Left lung (tissue), 10 donors: ENCODE measurements around the gene MCC. TPM values are rescaled to one million over a fixed set of nuclear protein-coding genes. Genes with fewer than 3 reads are reported as not detected.
A peak's percentile ranks its signal among the peaks of the same experiment; 100 is the strongest.

ENCODE experiments used
- ATAC-seq: fragments of 200-7000 bp; cut with Tn5 transposase; one replicate; pipeline ENCODE4 v1.9.1; 2020; ENCODE audit warnings: moderate library complexity
- DNase-seq, 4 donors: peaks; one replicate each; pipeline ENCODE4 v3.0.0-alpha.2; 2013 to 2020
- H3K27ac ChIP-seq, 2 donors: fragments of 200-600 bp; sonication (generic) in 1 of 2; one replicate each; pipeline versions ENCODE4 v1.5.0 to v1.8.0; 2020 to 2021
- H3K27me3 ChIP-seq, 2 donors: fragments of 200-600 bp; sonication (generic) in 1 of 2; one replicate each; pipeline versions ENCODE4 v1.5.0 to v1.8.0; 2020 to 2021
- H3K36me3 ChIP-seq, 2 donors: fragments of 200-600 bp; sonication (generic) in 1 of 2; one replicate each; pipeline versions ENCODE4 v1.5.0 to v1.8.0; 2020 to 2021
- H3K4me1 ChIP-seq, 2 donors: fragments of 200-600 bp; one replicate each; pipeline ENCODE4 v1.8.0; 2021
- H3K4me3 ChIP-seq, 2 donors: fragments of 200-600 bp; sonication (generic) in 1 of 2; one replicate each; pipeline versions ENCODE4 v1.5.0 to v1.8.0; 2020 to 2021; ENCODE audit warnings: mild to moderate bottlenecking in 1 of 2
- H3K9me3 ChIP-seq, 2 donors: fragments of 200-600 bp; sonication (generic) in 1 of 2; one replicate each; pipeline versions ENCODE4 v1.5.0 to v1.8.0; 2020 to 2021
- CTCF ChIP-seq, 2 donors: fragments of 200-600 bp; sonication (generic) in 1 of 2; IDR thresholded peaks; one replicate each; pipeline versions ENCODE4 v1.5.0 to v1.8.0; 2021; ENCODE audit warnings: antibody characterized with exemption in 2 of 2
- intact Hi-C, 2 donors: fragments of 100-400 bp; cut with DNase I; formaldehyde crosslinking; loops; one replicate each; pipeline versions ENCODE4 v1.11.2 to v1.14.2; 2022
- polyA plus RNA-seq, 6 donors: library from polyadenylated mRNA; unstranded; fragments of 120-200 nt; gene quantifications; one replicate each; pipeline ENCODE4 v1.2.1, GENCODE V29; 2013; ENCODE audit not compliant: insufficient read length in 6 of 6
- total RNA-seq, 2 donors: library from RNA; stranded (reverse); fragmentation: NEBNext Ultra II Directional; extraction: Animal tissue kit (Norgen Biotek cat#: 25700); gene quantifications; one replicate each; pipeline ENCODE4 v1.2.1, GENCODE V29; 2021
- donor health status: DM: no; HTN: yes; CAD: no.
- donor health status: DM: no; HTN: no; CAD: no.

Gene MCC
- total and polyA plus RNA-seq, 8 donors, result 12.5 to 18.4 (median 16.1) TPM

- intact Hi-C loops, result loop anchor here in 1 of 2 donors (10.0 kb wide), 1 partner anchor 335 kb away; no protein-coding TSS in a partner anchor
Observed at GRCh38 chr5:113329981-113330380, 158.3 kb downstream of the MCC start.

GRCh38 chr5:113325054-113325453 is 163.2 kb downstream of the MCC start:
- Histone ChIP-seq H3K9me3 (no peaks in the 10 kb centered on the region), H3K36me3 (no peaks in the 10 kb centered on the region), H3K27me3 (no peaks in the 10 kb centered on the region), H3K4me3 (no peak overlapping the region), H3K27ac (no peak overlapping the region), H3K4me1 (peaks cover 0 to 10% of the 10 kb centered on the region in 2 donors)
- ATAC-seq (peak; percentile 51), DNase-seq (no peak)
- TF ChIP-seq CTCF (IDR thresholded peaks at IDR 0.05), result no peak
- intact Hi-C loops, result no loop called here

More at GRCh38 chr5:113329981-113330380, 158.3 kb downstream of the MCC start:
- Histone ChIP-seq H3K9me3 (no peaks in the 10 kb centered on the region), H3K4me3 (no peak overlapping the region), H3K27me3 (no peaks in the 10 kb centered on the region), H3K36me3 (no peaks in the 10 kb centered on the region), H3K4me1 (peaks cover 0 to 9% of the 10 kb centered on the region in 2 donors), H3K27ac (no peak overlapping the region)
- ATAC-seq, result no peak
- TF ChIP-seq CTCF (IDR thresholded peaks at IDR 0.05), result no peak
- no peak for DNase-seq

- H3K9me3 ChIP-seq, result no peaks in the 10 kb centered on the region
- no peak for TF ChIP-seq CTCF (IDR thresholded peaks at IDR 0.05)
- H3K4me3 ChIP-seq, result no peak overlapping the region
- ATAC-seq (no peak), DNase-seq (peak in 1 of 4 donors; percentile 16)
- H3K4me1 ChIP-seq, result peaks cover 0 to 14% of the 10 kb centered on the region in 2 donors
- intact Hi-C loops, result no loop called here
- no peaks in the 10 kb centered on the region for H3K27me3 ChIP-seq
- no peaks in the 10 kb centered on the region for H3K36me3 ChIP-seq
- no peak overlapping the region for H3K27ac ChIP-seq
Observed at GRCh38 chr5:113321276-113321675, 167.0 kb downstream of the MCC start.

GRCh38 chr5:113320273-113320780 is 167.9 kb downstream of the MCC start:
- ATAC-seq (peak; percentile 51), DNase-seq (no peak)

More at GRCh38 chr5:113320273-113320780, 167.9 kb downstream of the MCC start:
- intact Hi-C loops, result no loop called here
- Histone ChIP-seq H3K4me1 (peaks cover 0 to 14% of the 10 kb centered on the region in 2 donors), H3K27ac (no peak overlapping the region), H3K4me3 (no peak overlapping the region), H3K27me3 (no peaks in the 10 kb centered on the region), H3K9me3 (no peaks in the 10 kb centered on the region), H3K36me3 (no peaks in the 10 kb centered on the region)
- no peak for TF ChIP-seq CTCF (IDR thresholded peaks at IDR 0.05)
